ENCODE data around the gene RAB25.
"Not testable (repeated sequence)": the region's sequence is repeated elsewhere in the genome, so short reads cannot be mapped to it uniquely, and the experiment has no call there.

RAB25 gene

DNA sequence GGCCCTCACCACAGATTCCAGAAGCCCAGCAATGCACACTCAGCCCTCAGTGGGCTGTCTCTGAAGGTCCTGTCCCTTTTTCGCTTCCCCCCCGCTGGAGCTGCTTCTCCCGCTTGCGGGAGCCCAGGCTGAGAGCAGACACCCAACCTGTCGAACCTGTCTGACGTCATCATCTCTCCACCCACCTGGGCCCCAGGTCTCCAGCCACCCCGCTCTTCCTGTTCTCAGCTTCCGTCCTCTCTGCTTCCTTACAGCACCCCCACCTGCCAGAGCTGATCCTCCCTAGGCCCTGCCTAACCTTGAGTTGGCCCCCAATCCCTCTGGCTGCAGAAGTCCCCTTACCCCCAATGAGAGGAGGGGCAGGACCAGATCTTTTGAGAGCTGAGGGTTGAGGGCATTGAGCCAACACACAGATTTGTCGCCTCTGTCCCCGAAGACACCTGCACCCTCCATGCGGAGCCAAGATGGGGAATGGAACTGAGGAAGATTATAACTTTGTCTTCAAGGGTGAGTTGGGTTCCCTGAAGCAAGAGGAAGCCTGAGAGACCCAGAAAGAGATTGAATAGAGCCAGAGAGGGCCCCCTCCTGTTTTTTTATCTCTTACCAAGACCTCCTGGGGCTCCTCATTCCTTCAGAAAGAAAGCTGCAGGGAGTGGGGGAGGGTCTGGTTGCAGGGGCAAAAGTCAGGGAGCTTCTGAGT, at the start of gene RAB25:
Gene RAB25 (plus strand): TSS at position 224 of the 700 bp plus-strand sequence. CDS start 241 bp downstream, at position 465.
- no peak for DNase-seq (ENCODE audit: low spot score)

- DNase-seq (ENCODE audit: low spot score): no peak
Measured at GRCh38 chr1:156012051-156012817, 48.7 kb upstream of the RAB25 start.

GRCh38 chr1:156014829-156015228, 46.1 kb upstream of the RAB25 start:
- no peak for DNase-seq (ENCODE audit: low spot score)

DNA sequence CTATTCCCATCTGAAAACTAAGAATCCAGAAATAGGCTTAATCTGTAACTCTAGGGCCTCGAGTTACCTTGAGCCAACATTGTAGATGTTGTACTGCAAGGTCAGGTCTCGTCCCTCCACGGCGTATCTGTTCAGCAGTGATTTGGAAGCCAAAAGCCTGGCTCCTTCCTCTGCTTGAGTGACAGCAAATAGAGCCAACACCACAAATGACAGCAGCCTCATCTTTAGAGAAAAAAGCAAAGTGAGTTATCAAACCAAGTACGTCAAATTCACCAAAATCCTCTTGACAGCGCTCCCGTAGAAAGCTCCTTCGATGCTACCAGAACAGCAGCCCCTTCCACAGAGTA, 41.0 kb upstream of the RAB25 start:
- DNase-seq (ENCODE audit: low spot score): no peak

DNA sequence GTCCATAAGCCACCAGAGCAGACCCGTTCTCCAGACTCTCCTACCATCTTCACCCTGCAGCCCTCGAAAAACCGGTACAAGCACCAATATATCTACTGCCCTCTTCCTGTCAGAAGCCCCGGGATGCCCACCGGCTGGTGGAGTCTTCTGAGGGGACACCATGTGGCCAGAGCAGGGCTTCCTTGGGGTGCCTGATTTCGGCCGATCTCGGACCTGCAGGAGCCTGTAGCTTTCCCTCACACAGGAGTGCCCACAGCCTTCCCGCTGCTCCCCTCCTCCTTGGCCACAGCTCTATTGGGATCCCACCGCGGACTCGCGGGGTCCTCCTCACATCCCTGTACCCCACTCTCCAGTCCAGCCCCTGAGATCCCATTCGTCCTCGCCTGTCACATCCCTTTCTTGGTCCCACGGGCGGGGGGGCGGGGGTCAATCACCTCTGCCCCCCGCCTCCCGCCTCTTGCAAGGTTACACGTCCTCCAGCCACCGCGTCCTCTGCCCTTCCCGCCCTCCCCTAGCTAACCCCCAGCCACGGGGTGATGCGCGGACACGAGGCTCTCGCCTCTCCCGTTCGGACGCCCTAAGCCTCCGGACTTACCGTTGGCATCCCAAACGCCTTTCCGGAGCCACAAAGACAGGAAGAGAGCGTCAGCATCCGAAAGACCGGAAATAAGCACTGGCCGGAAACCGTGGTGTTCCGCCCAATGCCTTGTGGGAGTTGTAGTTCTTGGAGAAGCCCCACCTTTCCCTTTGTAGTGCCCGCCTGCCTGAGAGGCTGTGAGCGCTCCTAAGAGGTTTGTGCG, 40.5 kb upstream of the RAB25 start, which contains the start of gene SSR2:
Gene SSR2 (minus strand): TSS at position 659 of the 800 bp plus-strand sequence. CDS start 784 bp downstream, outside the sequence.
- DNase-seq (ENCODE audit: low spot score): peak; percentile 87

- no peak for DNase-seq (ENCODE audit: low spot score)
Measured at GRCh38 chr1:156021093-156021428, 39.9 kb upstream of the RAB25 start.

GRCh38 chr1:156021954-156022353, 39.0 kb upstream of the RAB25 start:
- DNase-seq (ENCODE audit: low spot score): no peak

- no peak for DNase-seq (ENCODE audit: low spot score)
Measured at GRCh38 chr1:156024801-156025200, 36.2 kb upstream of the RAB25 start.

- no peak for DNase-seq (ENCODE audit: low spot score)
Measured at GRCh38 chr1:156025876-156026275, 35.1 kb upstream of the RAB25 start.

- DNase-seq (ENCODE audit: low spot score): no peak
Measured at GRCh38 chr1:156026588-156026987, 34.4 kb upstream of the RAB25 start.

DNA sequence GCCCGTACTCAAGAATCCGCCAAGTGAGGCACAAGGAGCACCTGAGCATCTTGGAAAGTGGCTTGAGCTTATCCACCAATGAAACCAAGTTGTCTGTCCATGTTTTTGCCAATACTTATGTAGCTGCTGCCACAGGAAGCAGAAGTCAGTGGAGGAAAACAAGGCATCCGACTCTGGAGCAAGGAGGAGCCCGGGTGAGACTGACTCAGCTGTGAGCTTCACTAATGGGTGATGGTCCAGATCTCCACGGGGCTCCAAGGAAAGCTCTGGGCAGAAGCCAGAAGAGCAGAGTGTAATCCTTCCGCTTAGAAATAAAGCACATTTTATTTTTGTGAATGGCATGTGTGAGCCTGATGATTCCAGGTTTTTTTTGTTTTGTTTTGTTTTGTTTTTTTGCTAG, 27.9 kb upstream of the RAB25 start:
- DNase-seq (ENCODE audit: low spot score): no peak

DNA sequence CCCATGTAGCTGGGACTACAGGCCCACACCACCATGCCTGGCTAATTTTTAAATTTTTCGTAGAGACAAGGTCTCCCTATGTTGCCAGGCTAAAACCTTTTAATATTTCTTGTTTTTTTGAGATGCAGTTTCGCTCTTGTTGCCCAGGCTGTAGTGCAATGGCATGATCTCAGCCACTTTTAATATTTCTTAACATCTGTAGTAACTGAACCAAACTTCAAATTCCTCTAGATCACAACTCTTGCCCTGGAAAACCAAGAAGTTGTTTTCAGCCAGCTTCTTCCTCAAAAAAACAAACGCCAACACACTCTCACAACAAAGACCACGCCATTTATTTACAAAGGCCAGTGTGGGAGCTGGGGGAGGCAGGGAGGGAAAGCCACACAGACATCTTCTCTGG, 26.0 kb upstream of the RAB25 start:
- not testable (repeated sequence) for DNase-seq (ENCODE audit: low spot score)

- no peak for DNase-seq (ENCODE audit: low spot score)
Measured at GRCh38 chr1:156042828-156043227, 18.1 kb upstream of the RAB25 start.

- no peak for DNase-seq (ENCODE audit: low spot score)
Measured at GRCh38 chr1:156045076-156045475, 15.9 kb upstream of the RAB25 start.

GRCh38 chr1:156048663-156049258, 12.2 kb upstream of the RAB25 start:
- DNase-seq (ENCODE audit: low spot score): no peak

DNA sequence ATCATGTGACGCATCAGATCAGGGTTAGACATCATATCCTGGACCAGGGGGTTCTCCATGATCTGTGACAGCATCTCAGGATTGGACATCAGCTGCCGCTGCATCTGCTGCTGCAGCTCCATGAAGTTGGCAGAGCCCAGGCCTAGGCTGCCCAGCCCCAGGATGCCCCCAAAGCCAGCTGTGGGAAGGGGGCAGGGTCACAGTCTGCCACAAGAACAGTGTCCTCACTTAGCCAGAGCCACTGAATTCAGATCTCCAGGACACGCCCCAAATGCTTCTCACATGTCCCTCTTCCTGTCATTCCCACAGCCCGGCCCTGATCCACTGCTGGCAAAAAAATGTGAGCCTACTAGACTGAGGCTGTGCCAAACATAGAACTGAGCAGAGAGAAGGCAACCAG, 10.6 kb upstream of the RAB25 start:
- no peak for DNase-seq (ENCODE audit: low spot score)

- no peak for DNase-seq (ENCODE audit: low spot score)
Measured at GRCh38 chr1:156051011-156051725, 9.8 kb upstream of the RAB25 start.

GRCh38 chr1:156052862-156053767, 7.8 kb upstream of the RAB25 start:
- DNase-seq (ENCODE audit: low spot score): peak; percentile 54

DNA sequence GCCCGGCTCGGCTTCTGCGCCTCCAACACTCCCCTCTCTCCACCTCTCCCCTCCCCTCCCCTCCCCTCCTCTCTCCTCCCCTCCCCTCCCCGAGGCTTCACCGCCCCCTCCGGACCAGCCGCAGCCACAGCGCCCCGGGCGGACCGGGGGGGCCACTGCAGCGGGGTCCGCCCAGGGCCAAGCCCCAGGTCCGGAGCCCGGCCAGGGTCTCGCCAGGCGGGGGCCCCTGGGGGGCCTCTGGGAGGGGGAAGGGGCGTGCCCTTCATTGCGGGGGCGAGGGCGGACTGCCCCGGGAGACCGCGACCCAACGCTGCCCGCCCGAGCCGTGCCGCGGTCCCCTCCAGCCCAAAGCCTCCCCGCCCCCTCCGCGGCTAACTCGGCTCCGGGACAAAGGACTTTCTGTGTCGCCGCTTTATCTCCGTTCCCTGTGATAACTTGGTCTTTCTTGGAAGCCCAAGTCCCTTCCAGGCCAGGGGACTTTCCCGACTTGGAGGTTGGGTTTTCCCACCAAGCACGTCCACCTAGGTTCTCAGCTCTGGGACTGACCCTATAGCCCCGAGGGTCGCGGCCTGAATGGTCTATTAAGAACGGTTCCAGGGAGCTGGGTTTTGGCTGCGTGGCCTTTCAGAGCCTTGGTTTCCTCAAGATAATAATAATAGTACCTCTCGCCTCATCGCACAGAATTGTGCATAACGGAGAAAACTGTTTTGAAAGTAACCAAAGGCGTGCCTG, 7.0 kb upstream of the RAB25 start, which contains the start of gene UBQLN4:
Gene UBQLN4 (minus strand): TSS at position 31 of the 732 bp plus-strand sequence. CDS start 97 bp downstream, outside the sequence.
- peak; percentile 87 for DNase-seq (ENCODE audit: low spot score)

Data from CD4-positive, alpha-beta T cell treated with Interleukin-15 for 4 hours (primary cell).